DOHH2 (cell line): ENCODE results near the gene ADRA2B.

Experiments used
- H3F3A ChIP-seq: fragments of 200-600 bp; sonication (generic), shearing (Covaris generic); 2 replicates; pipeline ENCODE4 v1.6.0; 2016; ENCODE audit warnings: antibody characterized with exemption, mild to moderate bottlenecking; ENCODE audit not compliant: control insufficient read depth, insufficient read depth
- H3K27ac ChIP-seq: fragments of 200-600 bp; sonication (generic); 2 replicates; pipeline ENCODE4 v1.5.1; 2014; ENCODE audit warnings: low read depth, mild to moderate bottlenecking, low read length, moderate library complexity
- H3K27me3 ChIP-seq: fragments of 200-600 bp; sonication (generic); 2 replicates; pipeline ENCODE4 v1.6.1; 2014; ENCODE audit warnings: mild to moderate bottlenecking, low read length, mixed read lengths; ENCODE audit not compliant: control insufficient read depth
- H3K36me3 ChIP-seq: fragments of 200-600 bp; sonication (generic); 2 replicates; pipeline ENCODE4 v1.6.1; 2014; ENCODE audit warnings: mild to moderate bottlenecking, low read length, moderate library complexity, mixed read lengths; ENCODE audit not compliant: control insufficient read depth
- H3K4me1 ChIP-seq: fragments of 200-600 bp; sonication (generic); 2 replicates; pipeline ENCODE4 v1.6.1; 2014; ENCODE audit warnings: mild to moderate bottlenecking, low read length, mixed read lengths; ENCODE audit not compliant: control insufficient read depth
- H3K4me2 ChIP-seq: fragments of 200-600 bp; sonication (generic); 2 replicates; pipeline ENCODE4 v1.6.0; 2014; ENCODE audit warnings: mild to moderate bottlenecking, low read length, moderate library complexity
- H3K4me3 ChIP-seq: fragments of 200-600 bp; sonication (generic); 2 replicates; pipeline ENCODE4 v1.5.1; 2014; ENCODE audit warnings: mild to moderate bottlenecking, low read length, mixed read lengths
- H3K79me2 ChIP-seq: fragments of 200-600 bp; sonication (generic); 2 replicates; pipeline ENCODE4 v1.6.1; 2014; ENCODE audit warnings: mild to moderate bottlenecking, low read length, mixed read lengths; ENCODE audit not compliant: control insufficient read depth
- H3K9me2 ChIP-seq: fragments of 200-600 bp; sonication (generic); replicated peaks from 2 replicates; pipeline ENCODE4 v1.6.1; 2014; ENCODE audit warnings: mild to moderate bottlenecking, low read length, mixed read lengths; ENCODE audit not compliant: control insufficient read depth
- H3K9me3 ChIP-seq: fragments of 200-600 bp; sonication (generic); 2 replicates; pipeline ENCODE4 v1.6.1; 2014; ENCODE audit warnings: antibody characterized with exemption, low read length, mixed read lengths; ENCODE audit not compliant: control insufficient read depth, insufficient read depth
- H4K20me1 ChIP-seq: fragments of 200-600 bp; sonication (generic); 2 replicates; pipeline ENCODE4 v1.6.0; 2014; ENCODE audit warnings: low read depth, mild to moderate bottlenecking, antibody characterized with exemption, low read length, moderate library complexity; ENCODE audit not compliant: control insufficient read depth, insufficient read depth
- CTCF ChIP-seq: fragments of 200-600 bp; sonication (generic); IDR thresholded peaks from one replicate; pipeline ENCODE4 v1.5.1; 2014; ENCODE audit warnings: antibody characterized with exemption, mild to moderate bottlenecking, low read depth, low read length; ENCODE audit not compliant: poor library complexity, severe bottlenecking
- EZH2phosphoT487 ChIP-seq: fragments of 200-600 bp; sonication (generic); IDR thresholded peaks from 2 replicates; pipeline ENCODE4 v1.6.1; 2017; ENCODE audit warnings: borderline replicate concordance, mild to moderate bottlenecking, antibody characterized with exemption, low read length, moderate library complexity, mixed read lengths

ADRA2B gene

GRCh38 chr2:96102596-96103186, 13.7 kb downstream of the ADRA2B start:
- peaks cover 16% of the 10 kb centered on the region for H3K4me1 ChIP-seq
- H3K79me2 ChIP-seq, result no peaks in the 10 kb centered on the region
- no peak overlapping the region for H3K4me3 ChIP-seq
- peaks cover 15% of the 10 kb centered on the region for H3K9me3 ChIP-seq
- no peaks in the 10 kb centered on the region for H3K9me2 ChIP-seq
- H3K27me3 ChIP-seq, result no peaks in the 10 kb centered on the region
- H3K36me3 ChIP-seq, result no peaks in the 10 kb centered on the region
- no peaks in the 10 kb centered on the region for H3F3A ChIP-seq
- H4K20me1 ChIP-seq, result no peaks in the 10 kb centered on the region
- TF ChIP-seq EZH2phosphoT487 (no peak), CTCF (no peak)
- H3K27ac ChIP-seq, result no peak overlapping the region
- H3K4me2 ChIP-seq, result no peak overlapping the region

GRCh38 chr2:96100893-96101304, 15.5 kb downstream of the ADRA2B start:
- no peaks in the 10 kb centered on the region for H3K9me2 ChIP-seq
- H3K36me3 ChIP-seq, result no peaks in the 10 kb centered on the region
- H3F3A ChIP-seq, result no peaks in the 10 kb centered on the region
- no peaks in the 10 kb centered on the region for H3K27me3 ChIP-seq
- no peak overlapping the region for H3K4me2 ChIP-seq
- no peak overlapping the region for H3K27ac ChIP-seq
- 0 out of 2 replicates have a peak, but pooled peaks cover 2% of the 10 kb centered on the region for H4K20me1 ChIP-seq
- no peak overlapping the region for H3K4me3 ChIP-seq
- TF ChIP-seq EZH2phosphoT487 (no peak), CTCF (no peak)
- peaks cover 15% of the 10 kb centered on the region for H3K9me3 ChIP-seq
- peaks cover 16% of the 10 kb centered on the region for H3K4me1 ChIP-seq
- no peaks in the 10 kb centered on the region for H3K79me2 ChIP-seq

- Histone ChIP-seq H3K9me2 (no peaks in the 10 kb centered on the region), H3F3A (no peaks in the 10 kb centered on the region), H3K27ac (no peak overlapping the region), H4K20me1 (0 out of 2 replicates have a peak, but pooled peaks cover 2% of the 10 kb centered on the region), H3K27me3 (0 out of 2 replicates have a peak, but pooled peaks cover 2% of the 10 kb centered on the region), H3K9me3 (peaks cover 9% of the 10 kb centered on the region), H3K79me2 (no peaks in the 10 kb centered on the region), H3K4me3 (no peak overlapping the region), H3K4me2 (no peak overlapping the region), H3K4me1 (peaks cover 16% of the 10 kb centered on the region), H3K36me3 (no peaks in the 10 kb centered on the region)
- TF ChIP-seq EZH2phosphoT487, result no peak
- no peak for TF ChIP-seq CTCF
Measured at GRCh38 chr2:96099861-96100798, 16.2 kb downstream of the ADRA2B start.
